Measurements from ENCODE around the gene CYP27C1. TPM values are rescaled to one million over a fixed set of nuclear protein-coding genes. Genes with fewer than 3 reads are reported as not detected.

Gene CYP27C1
- total and polyA plus RNA-seq, 12 donors, result 0.07 to 0.20 (median 0.13) TPM; not detected in 6

DNA sequence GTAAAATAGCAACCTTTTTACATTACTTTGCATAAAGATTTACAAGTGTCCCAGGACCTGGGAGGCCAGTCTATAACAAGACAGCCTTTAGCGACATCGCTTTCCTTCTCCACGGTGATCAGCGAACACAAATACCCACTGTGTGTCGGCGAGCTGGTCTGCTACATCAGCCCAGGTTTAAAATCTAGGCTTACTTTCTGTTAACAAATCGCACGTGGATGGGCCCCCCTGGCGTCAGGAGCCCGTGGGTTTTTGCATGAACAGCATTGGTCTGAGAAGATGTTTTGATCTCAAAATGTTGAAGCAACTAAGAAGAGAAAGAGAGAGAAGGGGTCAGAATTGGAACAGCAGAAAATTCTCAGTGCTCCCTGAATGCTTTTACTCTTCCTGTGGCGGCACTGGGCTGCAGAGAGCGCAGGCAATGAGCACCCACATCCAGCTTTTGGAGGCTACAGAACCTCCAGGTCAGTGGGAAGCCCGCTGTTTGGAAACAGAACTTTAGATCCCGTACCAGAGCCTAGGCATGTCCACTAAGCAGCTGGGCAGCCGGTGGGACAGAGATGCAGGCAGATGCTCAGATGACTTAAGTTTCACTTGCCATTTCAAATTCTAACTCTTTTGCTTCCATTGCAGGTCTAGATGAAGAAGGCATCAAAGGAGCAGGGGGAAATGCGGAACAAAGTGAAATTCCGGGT lies 32.9 kb downstream of the CYP27C1 start:
- DNase-seq, result no peak
- H3K4me1 ChIP-seq, result peaks cover 0 to 11% (median 0%) of the 10 kb centered on the region in 9 donors
- H3K27me3 ChIP-seq, result peaks cover 0 to 33% (median 15%) of the 10 kb centered on the region in 7 donors
- H3K4me3 ChIP-seq, result no peak overlapping the region
- WGBS, 2 donors, result 77 to 82% methylated on average over 17 of the region's 17 CpGs
- intact Hi-C loops (cut with DNase I), result no loop called here
- H3K36me3 ChIP-seq, result no peaks in the 10 kb centered on the region
- H3K9me3 ChIP-seq, result peaks cover 0 to 3% (median 0%) of the 10 kb centered on the region in 11 donors
- no peak overlapping the region for H3K27ac ChIP-seq
- TF ChIP-seq, protein P1, sequence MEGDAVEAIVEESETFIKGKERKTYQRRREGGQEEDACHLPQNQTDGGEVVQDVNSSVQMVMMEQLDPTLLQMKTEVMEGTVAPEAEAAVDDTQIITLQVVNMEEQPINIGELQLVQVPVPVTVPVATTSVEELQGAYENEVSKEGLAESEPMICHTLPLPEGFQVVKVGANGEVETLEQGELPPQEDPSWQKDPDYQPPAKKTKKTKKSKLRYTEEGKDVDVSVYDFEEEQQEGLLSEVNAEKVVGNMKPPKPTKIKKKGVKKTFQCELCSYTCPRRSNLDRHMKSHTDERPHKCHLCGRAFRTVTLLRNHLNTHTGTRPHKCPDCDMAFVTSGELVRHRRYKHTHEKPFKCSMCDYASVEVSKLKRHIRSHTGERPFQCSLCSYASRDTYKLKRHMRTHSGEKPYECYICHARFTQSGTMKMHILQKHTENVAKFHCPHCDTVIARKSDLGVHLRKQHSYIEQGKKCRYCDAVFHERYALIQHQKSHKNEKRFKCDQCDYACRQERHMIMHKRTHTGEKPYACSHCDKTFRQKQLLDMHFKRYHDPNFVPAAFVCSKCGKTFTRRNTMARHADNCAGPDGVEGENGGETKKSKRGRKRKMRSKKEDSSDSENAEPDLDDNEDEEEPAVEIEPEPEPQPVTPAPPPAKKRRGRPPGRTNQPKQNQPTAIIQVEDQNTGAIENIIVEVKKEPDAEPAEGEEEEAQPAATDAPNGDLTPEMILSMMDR (IDR thresholded peaks at IDR 0.05), result no peak
- no peak for ATAC-seq

DNA sequence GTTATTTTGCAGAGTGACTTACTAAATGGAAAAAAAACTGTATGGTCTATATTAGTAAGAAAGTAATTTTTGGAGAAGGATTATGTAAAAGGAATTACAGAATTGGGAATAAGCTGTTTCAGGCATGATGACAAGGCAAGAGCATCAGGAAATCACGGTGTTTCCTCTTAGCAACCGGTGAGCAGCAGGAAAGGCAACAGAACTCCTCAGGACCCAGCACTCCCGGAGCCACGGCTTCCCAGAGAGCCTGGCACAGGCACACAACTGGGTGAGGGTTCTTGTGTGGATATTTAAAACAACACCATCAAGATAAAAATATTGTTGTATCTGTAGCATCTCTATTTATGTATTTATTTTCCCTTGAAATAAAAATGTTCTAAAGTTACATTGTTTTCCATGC lies 34.4 kb downstream of the CYP27C1 start:
- Histone ChIP-seq H3K27me3 (peaks cover 0 to 28% (median 15%) of the 10 kb centered on the region in 7 donors), H3K4me1 (peaks cover 0 to 11% (median 0%) of the 10 kb centered on the region in 9 donors), H3K36me3 (no peaks in the 10 kb centered on the region), H3K27ac (no peak overlapping the region), H3K9me3 (peaks cover 0 to 7% (median 0%) of the 10 kb centered on the region in 11 donors), H3K4me3 (no peak overlapping the region)
- WGBS, 2 donors, result 46 to 50% methylated on average over 4 of the region's 4 CpGs
- peak in 1 of 8 donors; percentile 45 for ATAC-seq
- intact Hi-C loops (cut with DNase I), result no loop called here
- TF ChIP-seq, protein P1 (IDR thresholded peaks at IDR 0.05), result no peak
- DNase-seq, result no peak

DNA sequence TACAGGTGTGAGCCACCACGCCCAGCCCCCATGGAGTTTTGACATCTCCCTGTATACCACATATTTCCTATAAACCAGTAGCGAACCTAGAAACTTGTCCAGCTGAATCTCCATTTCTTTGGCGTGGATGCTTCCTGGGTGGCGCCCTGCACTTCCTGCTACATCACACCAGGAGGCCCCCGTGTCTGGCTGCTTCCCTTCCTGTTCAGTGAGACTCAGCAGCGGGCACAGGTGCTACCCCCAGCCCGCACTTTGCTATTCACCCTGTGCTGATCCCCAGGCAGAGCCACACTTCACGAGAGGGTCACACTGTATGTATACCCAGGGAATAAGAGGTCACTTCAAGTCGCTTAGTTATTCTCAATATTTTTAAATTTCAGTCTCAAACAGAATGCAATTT lies 35.0 kb downstream of the CYP27C1 start:
- Histone ChIP-seq H3K9me3 (peaks cover 0 to 13% (median 0%) of the 10 kb centered on the region in 11 donors), H3K4me1 (peaks cover 0 to 11% (median 0%) of the 10 kb centered on the region in 9 donors), H3K27ac (no peak overlapping the region), H3K36me3 (no peaks in the 10 kb centered on the region), H3K27me3 (peaks cover 0 to 28% (median 15%) of the 10 kb centered on the region in 7 donors), H3K4me3 (no peak overlapping the region)
- WGBS, 2 donors, result 68 to 71% methylated on average over 9 of the region's 9 CpGs
- intact Hi-C loops (cut with DNase I), result no loop called here
- TF ChIP-seq, protein P1 (IDR thresholded peaks at IDR 0.05), result peak in 1 of 9 donors; percentile 17
- DNase-seq, result no peak
- ATAC-seq, result no peak

DNA sequence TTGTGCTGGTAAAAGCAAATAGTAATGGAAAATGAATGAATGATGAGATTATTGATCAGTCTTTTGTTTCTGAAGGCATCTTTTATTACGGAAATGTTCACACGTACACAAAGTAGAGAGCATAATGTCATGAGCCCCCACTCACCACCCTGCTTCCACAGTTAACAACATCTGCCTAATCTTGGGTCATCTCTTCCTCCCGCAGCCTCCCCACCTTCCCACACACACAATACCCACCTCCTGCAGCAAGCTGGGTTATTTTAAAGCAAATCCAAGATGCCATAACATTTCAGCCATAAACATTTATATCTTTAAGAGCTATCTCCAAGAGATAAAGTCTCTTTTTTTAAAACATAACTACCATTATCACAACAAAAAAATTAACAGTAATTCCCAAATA lies 36.3 kb downstream of the CYP27C1 start:
- H3K4me3 ChIP-seq, result no peak overlapping the region
- peaks cover 0 to 24% (median 15%) of the 10 kb centered on the region in 7 donors for H3K27me3 ChIP-seq
- intact Hi-C loops (cut with DNase I), result no loop called here
- peaks cover 0 to 11% (median 0%) of the 10 kb centered on the region in 9 donors for H3K4me1 ChIP-seq
- no peaks in the 10 kb centered on the region for H3K36me3 ChIP-seq
- no peak for ATAC-seq
- peaks cover 0 to 23% (median 5%) of the 10 kb centered on the region in 11 donors for H3K9me3 ChIP-seq
- TF ChIP-seq, protein P1 (IDR thresholded peaks at IDR 0.05), result no peak
- no peak for DNase-seq
- 83 to 88% methylated on average over 3 of the region's 3 CpGs for WGBS, 2 donors
- no peak overlapping the region for H3K27ac ChIP-seq

All from heart right ventricle (tissue), 16 donors.